Gastroesophageal sphincter (tissue), 4 donors: ENCODE results near the gene MYL3. TPM values are rescaled to one million over a fixed set of nuclear protein-coding genes. Genes with fewer than 3 reads are reported as not detected.

Experiments
- ATAC-seq: fragments of 150-250 bp; one replicate; pipeline ENCODE4 v1.9.1; 2016; ENCODE audit warnings: mild to moderate bottlenecking, moderate library complexity
- H3K27ac ChIP-seq, 4 donors: fragments of 200-600 bp; sonication (generic) in 3 of 4; 1 replicate in 3 of 4; 2 replicates in 1 of 4; pipeline ENCODE4 v1.5.1; 2016 to 2019
- H3K27me3 ChIP-seq: fragments of 200-600 bp; sonication (generic); one replicate; pipeline ENCODE4 v1.5.1; 2019
- H3K36me3 ChIP-seq, 2 donors: fragments of 200-600 bp; sonication (generic); one replicate each; pipeline ENCODE4 v1.5.1; 2019; ENCODE audit warnings: control low read depth in 1 of 2
- H3K4me1 ChIP-seq, 3 donors: fragments of 200-600 bp; sonication (generic); 1 replicate in 2 of 3; 2 replicates in 1 of 3; pipeline ENCODE4 v1.5.1; 2016 to 2019; ENCODE audit warnings: control low read depth in 2 of 3
- H3K4me3 ChIP-seq, 2 donors: fragments of 200-600 bp; sonication (generic); one replicate each; pipeline ENCODE4 v1.5.1; 2019; ENCODE audit warnings: mild to moderate bottlenecking in 1 of 2, moderate library complexity in 1 of 2
- H3K9me3 ChIP-seq, 3 donors: fragments of 200-600 bp; sonication (generic); one replicate each; pipeline ENCODE4 v1.5.1; 2017 to 2019; ENCODE audit warnings: control low read depth in 2 of 3
- EP300 ChIP-seq: sonication (generic); formaldehyde crosslinking; IDR thresholded peaks from one replicate; pipeline ENCODE4 v1.6.1; 2017; ENCODE audit warnings: antibody characterized with exemption, mild to moderate bottlenecking
- POLR2A ChIP-seq, 2 donors: fragments of 450-650 bp; IDR thresholded peaks; one replicate each; pipeline ENCODE4 v1.6.1; 2017; ENCODE audit warnings: antibody characterized with exemption in 2 of 2, mild to moderate bottlenecking in 2 of 2, moderate library complexity in 1 of 2
- POLR2AphosphoS5 ChIP-seq: sonication (generic); formaldehyde crosslinking; IDR thresholded peaks from one replicate; pipeline ENCODE4 v1.6.1; 2017; ENCODE audit warnings: antibody characterized with exemption
- WGBS, 2 donors: methylation state at CpG; one replicate each; pipeline ENCODE4 v1.1.5; 2018; ENCODE audit warnings: low coverage in 1 of 2; 5-methylcytosine and 5-hydroxymethylcytosine counted together
- total RNA-seq, 4 donors: library from RNA; depleted of rRNA; stranded (reverse); fragments of >200 nt; gene quantifications; one replicate each; pipeline ENCODE4 v1.1.0, GENCODE V29; 2016
- TF ChIP-seq, protein P1 (sequence below), 4 experiments: fragments of 200-600 bp in 2 of 4; fragments of 450-650 bp in 2 of 4; sonication (generic) in 1 of 4; IDR thresholded peaks; one replicate each; pipeline ENCODE4 v1.5.1; 2017 to 2019; ENCODE audit warnings: antibody characterized with exemption in 4 of 4, mild to moderate bottlenecking in 2 of 4, moderate library complexity in 2 of 4

The MYL3 gene
- total RNA-seq, 4 donors from 2014 or later, result 2.6 to 5.3 (median 4.2) TPM

DNA sequence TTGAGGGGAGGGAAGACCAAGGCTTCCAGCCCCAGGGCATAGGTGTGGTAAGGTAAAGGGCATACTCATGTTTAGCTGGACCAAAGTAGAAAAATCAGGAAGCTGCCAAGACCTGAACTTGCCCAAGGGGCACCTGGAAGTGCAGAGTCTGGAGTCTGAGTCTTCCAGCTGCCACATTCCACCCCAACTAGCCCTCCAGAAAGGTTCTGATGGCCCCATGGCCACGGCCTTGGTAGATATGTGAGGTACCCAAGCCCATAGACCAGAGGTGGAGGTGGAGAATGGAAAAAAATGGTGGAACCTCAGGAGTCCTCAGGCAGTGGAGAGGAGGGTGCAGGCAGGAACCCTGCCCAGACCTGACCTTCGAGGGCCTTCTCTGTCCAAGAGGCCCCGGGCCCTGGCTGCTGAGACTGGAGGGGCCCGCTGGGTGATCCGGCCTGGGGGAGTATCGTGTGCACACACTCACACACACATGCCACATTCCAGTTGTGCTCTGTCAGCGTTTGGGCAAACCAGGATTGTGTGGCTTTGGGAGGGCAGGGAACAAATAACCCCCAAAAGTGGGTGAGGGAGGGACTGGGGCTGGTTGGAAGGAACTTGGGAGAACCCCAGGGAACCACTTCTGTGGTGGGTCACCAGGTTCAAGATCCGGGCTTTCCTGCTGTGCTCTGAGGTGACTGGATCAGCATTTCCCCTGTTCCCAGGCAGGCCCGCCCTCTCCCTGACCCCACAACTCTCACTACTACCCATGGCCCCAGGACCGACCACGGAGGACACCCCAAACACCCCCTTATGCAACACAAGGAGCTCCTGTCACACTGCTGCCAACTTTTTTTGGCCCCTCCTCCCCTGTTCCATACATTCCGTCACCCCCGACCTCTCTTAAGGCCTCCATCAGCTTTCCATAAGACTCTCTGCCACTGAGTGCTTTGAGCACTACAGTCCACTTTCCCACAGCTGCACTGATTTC, 11.6 kb downstream of the MYL3 start:
- Histone ChIP-seq H3K9me3 (no peaks in the 10 kb centered on the region), H3K4me3 (no peak overlapping the region), H3K4me1 (peaks cover 0 to 6% (median 3%) of the 10 kb centered on the region in 3 donors), H3K36me3 (no peaks in the 10 kb centered on the region), H3K27ac (no peak overlapping the region), H3K27me3 (no peaks in the 10 kb centered on the region)
- 78 to 91% methylated on average over 5 to 7 of the region's 13 CpGs for WGBS, 2 donors
- no peak for ATAC-seq
- TF ChIP-seq, protein P1, sequence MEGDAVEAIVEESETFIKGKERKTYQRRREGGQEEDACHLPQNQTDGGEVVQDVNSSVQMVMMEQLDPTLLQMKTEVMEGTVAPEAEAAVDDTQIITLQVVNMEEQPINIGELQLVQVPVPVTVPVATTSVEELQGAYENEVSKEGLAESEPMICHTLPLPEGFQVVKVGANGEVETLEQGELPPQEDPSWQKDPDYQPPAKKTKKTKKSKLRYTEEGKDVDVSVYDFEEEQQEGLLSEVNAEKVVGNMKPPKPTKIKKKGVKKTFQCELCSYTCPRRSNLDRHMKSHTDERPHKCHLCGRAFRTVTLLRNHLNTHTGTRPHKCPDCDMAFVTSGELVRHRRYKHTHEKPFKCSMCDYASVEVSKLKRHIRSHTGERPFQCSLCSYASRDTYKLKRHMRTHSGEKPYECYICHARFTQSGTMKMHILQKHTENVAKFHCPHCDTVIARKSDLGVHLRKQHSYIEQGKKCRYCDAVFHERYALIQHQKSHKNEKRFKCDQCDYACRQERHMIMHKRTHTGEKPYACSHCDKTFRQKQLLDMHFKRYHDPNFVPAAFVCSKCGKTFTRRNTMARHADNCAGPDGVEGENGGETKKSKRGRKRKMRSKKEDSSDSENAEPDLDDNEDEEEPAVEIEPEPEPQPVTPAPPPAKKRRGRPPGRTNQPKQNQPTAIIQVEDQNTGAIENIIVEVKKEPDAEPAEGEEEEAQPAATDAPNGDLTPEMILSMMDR (IDR thresholded peaks at IDR 0.05), result no peak
- no peak for TF ChIP-seq POLR2A (IDR thresholded peaks at IDR 0.05)
- TF ChIP-seq POLR2AphosphoS5, result no peak
- no peak for TF ChIP-seq EP300

- no peak overlapping the region for H3K27ac ChIP-seq
- no peaks in the 10 kb centered on the region for H3K36me3 ChIP-seq
- H3K9me3 ChIP-seq, result no peaks in the 10 kb centered on the region
- no peak overlapping the region for H3K4me3 ChIP-seq
- no CpG with 5 or more reads among the region's 1 CpG for WGBS, 2 donors
- TF ChIP-seq EP300 (no peak), POLR2AphosphoS5 (no peak), POLR2A (IDR thresholded peaks at IDR 0.05) (no peak)
- TF ChIP-seq, protein P1 (IDR thresholded peaks at IDR 0.05), result no peak
- peaks cover 0 to 16% (median 9%) of the 10 kb centered on the region in 3 donors for H3K4me1 ChIP-seq
- no peak for ATAC-seq
- no peaks in the 10 kb centered on the region for H3K27me3 ChIP-seq
These were observed 12.8 kb downstream of the MYL3 start for GRCh38 chr3:46850468-46850779.

DNA sequence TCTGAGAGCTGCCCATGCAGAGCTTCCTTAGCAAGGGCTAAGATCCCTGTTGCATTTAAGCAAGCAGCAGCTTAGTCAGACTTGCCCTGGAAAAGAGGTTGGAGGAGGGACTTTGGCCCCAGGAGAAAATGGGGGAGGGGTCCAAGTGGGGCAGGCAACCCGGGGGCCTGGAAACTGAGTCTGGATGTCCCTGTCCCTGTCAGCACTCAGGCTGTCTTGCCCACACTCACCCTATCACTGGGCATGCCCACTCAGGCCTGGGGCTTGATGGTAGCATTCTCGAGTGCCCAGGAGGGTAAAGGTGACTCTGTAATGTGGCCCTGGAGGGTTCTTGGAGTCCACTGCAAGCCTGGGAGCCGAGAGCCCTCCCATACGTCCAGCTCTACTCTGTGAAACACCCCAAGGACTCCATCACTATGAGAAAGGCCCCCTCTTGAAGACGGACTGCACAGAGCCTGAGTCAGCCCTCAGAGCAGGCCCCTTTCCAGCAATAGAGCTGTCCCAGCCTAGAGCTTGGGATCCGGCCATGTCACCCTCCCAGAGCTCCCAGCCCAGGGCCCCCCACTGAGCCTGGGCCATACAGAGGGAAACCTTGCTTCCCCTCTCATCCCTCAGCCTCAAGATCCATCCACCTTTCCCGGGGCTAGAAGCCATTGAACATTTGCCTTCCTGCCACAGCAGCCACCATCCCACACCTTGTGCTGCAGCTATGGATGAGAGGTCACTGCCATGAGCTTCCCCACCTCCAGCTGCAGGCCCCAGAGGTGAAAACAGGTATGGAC, 13.4 kb downstream of the MYL3 start:
- ATAC-seq, result no peak
- 83% methylated on average over 1 of the region's 7 CpGs; no CpG with 5 or more reads in 1 of the 2 donors for WGBS, 2 donors
- Histone ChIP-seq H3K27me3 (no peaks in the 10 kb centered on the region), H3K9me3 (no peaks in the 10 kb centered on the region), H3K4me1 (peaks cover 0 to 21% (median 9%) of the 10 kb centered on the region in 3 donors), H3K4me3 (no peak overlapping the region), H3K36me3 (no peaks in the 10 kb centered on the region), H3K27ac (no peak overlapping the region)
- TF ChIP-seq, protein P1 (IDR thresholded peaks at IDR 0.05), result no peak
- TF ChIP-seq POLR2AphosphoS5, result no peak
- TF ChIP-seq EP300, result no peak
- TF ChIP-seq POLR2A (IDR thresholded peaks at IDR 0.05), result no peak

DNA sequence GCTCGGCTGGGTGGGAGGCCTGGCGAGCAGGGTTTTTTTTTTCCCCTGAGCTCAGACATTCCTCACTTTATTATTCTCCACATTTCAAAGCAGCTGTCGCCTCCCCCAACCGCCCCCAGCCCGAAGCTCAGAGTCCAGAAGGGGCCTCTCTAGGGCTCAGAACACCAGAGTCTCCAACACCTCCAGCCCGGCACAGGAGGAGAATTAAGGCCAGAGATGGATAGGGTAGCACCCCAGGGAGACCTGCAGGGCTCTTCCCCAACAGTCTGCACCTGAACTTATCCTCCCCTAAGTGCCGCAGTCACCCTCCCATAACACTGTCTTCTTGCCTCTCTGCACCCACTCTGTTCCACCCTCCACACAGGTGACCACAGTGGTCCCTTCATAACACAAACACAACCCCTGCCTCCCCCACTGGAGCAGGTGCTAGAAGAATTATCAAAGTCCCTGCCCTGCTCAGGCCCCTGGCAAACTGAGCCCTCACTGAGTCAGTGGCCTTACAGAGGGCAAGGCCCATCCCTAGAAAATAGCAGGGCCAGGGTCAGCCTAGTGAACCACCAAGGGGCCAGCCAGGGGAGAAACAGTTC, 14.1 kb downstream of the MYL3 start:
- no peaks in the 10 kb centered on the region for H3K36me3 ChIP-seq
- no peak overlapping the region for H3K4me3 ChIP-seq
- H3K9me3 ChIP-seq, result no peaks in the 10 kb centered on the region
- 80 to 100% methylated on average over 1 to 3 of the region's 7 CpGs for WGBS, 2 donors
- H3K27me3 ChIP-seq, result no peaks in the 10 kb centered on the region
- H3K27ac ChIP-seq, result no peak overlapping the region
- peaks cover 0 to 24% (median 9%) of the 10 kb centered on the region in 3 donors for H3K4me1 ChIP-seq
- no peak for ATAC-seq
- no peak for TF ChIP-seq POLR2AphosphoS5
- TF ChIP-seq POLR2A (IDR thresholded peaks at IDR 0.05), result no peak
- TF ChIP-seq, protein P1 (IDR thresholded peaks at IDR 0.05), result no peak
- no peak for TF ChIP-seq EP300
